GM23248 (cell line): ENCODE data around the gene CYP2B6.
"Not testable (repeated sequence)": the region's sequence is repeated elsewhere in the genome, so short reads cannot be mapped to it uniquely, and the experiment has no call there.

Source experiments
- EZH2 ChIP-seq: fragments of 200-600 bp; sonication (generic); IDR thresholded peaks from 2 replicates; pipeline ENCODE4 v1.6.1; 2018; ENCODE audit warnings: antibody characterized with exemption, mild to moderate bottlenecking; ENCODE audit not compliant: insufficient read depth, poor library complexity, severe bottlenecking
- EZH2phosphoT487 ChIP-seq: fragments of 200-600 bp; sonication (generic); IDR thresholded peaks from 2 replicates; pipeline ENCODE4 v1.6.1; 2018; ENCODE audit warnings: antibody characterized with exemption, moderate library complexity, mild to moderate bottlenecking, low read depth; ENCODE audit not compliant: insufficient read depth

GRCh38 chr19:40966591-40966990 is 24.5 kb upstream of the CYP2B6 start:
- not testable (repeated sequence) for TF ChIP-seq EZH2phosphoT487, EZH2
